WERI-Rb-1 (cell line): ENCODE data around the gene CFAP20DC.

Experiments
- DNase-seq: peaks from one replicate; pipeline ENCODE4 v3.0.0-alpha.2; 2020
- H3K27ac ChIP-seq: fragments of 250-450 bp; sonication (Bioruptor Pico); 2 replicates; pipeline ENCODE4 v1.5.1; 2020; ENCODE audit warnings: mild to moderate bottlenecking, moderate library complexity
- H3K27me3 ChIP-seq: fragments of 250-450 bp; sonication (Bioruptor Pico); 2 replicates; pipeline ENCODE4 v1.5.1; 2021; ENCODE audit warnings: mild to moderate bottlenecking, low read depth, moderate library complexity; ENCODE audit not compliant: insufficient read depth, severe bottlenecking
- H3K36me3 ChIP-seq: fragments of 250-450 bp; sonication (Bioruptor Pico); 2 replicates; pipeline ENCODE4 v1.5.1; 2020; ENCODE audit warnings: mild to moderate bottlenecking, moderate library complexity
- H3K4me3 ChIP-seq: 2 replicates; pipeline ENCODE4 v1.5.1; 2011; ENCODE audit warnings: low read depth, mild to moderate bottlenecking, control low read depth, low read length
- H3K9me3 ChIP-seq: fragments of 250-450 bp; sonication (Bioruptor Pico); 2 replicates; pipeline ENCODE4 v1.5.1; 2021; ENCODE audit warnings: mild to moderate bottlenecking, moderate library complexity; ENCODE audit not compliant: severe bottlenecking
- TF ChIP-seq, protein P1 (sequence below): IDR thresholded peaks from 2 replicates; pipeline ENCODE4 v1.5.1; 2011; ENCODE audit warnings: low read depth, mild to moderate bottlenecking, control low read depth, inconsistent platforms, low read length

Gene CFAP20DC

DNA sequence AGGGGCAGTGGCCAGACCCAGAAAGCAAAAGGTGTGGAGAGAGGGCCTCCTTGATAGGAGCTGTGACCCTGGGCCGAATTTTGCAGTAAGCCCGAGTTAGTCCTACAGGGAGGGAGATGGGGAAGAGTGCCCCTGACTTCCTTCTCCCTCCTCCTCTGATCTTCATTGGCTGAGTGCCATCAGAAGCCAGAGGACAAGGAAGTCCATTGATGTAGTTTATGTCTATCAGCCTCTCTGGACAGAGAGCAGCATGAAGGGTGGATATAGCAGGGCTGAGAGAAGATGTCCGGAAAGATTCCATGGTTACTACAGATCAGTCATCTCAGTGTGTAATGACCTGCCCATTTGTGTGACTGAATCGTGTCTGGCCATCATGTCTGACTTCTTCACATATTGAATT lies 280.8 kb downstream of the CFAP20DC start:
- Histone ChIP-seq H3K36me3 (no peaks in the 10 kb centered on the region), H3K9me3 (no peaks in the 10 kb centered on the region), H3K4me3 (no peak overlapping the region), H3K27ac (no peak overlapping the region), H3K27me3 (no peaks in the 10 kb centered on the region)
- DNase-seq, result no peak
- TF ChIP-seq, protein P1, sequence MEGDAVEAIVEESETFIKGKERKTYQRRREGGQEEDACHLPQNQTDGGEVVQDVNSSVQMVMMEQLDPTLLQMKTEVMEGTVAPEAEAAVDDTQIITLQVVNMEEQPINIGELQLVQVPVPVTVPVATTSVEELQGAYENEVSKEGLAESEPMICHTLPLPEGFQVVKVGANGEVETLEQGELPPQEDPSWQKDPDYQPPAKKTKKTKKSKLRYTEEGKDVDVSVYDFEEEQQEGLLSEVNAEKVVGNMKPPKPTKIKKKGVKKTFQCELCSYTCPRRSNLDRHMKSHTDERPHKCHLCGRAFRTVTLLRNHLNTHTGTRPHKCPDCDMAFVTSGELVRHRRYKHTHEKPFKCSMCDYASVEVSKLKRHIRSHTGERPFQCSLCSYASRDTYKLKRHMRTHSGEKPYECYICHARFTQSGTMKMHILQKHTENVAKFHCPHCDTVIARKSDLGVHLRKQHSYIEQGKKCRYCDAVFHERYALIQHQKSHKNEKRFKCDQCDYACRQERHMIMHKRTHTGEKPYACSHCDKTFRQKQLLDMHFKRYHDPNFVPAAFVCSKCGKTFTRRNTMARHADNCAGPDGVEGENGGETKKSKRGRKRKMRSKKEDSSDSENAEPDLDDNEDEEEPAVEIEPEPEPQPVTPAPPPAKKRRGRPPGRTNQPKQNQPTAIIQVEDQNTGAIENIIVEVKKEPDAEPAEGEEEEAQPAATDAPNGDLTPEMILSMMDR, result no peak

DNA sequence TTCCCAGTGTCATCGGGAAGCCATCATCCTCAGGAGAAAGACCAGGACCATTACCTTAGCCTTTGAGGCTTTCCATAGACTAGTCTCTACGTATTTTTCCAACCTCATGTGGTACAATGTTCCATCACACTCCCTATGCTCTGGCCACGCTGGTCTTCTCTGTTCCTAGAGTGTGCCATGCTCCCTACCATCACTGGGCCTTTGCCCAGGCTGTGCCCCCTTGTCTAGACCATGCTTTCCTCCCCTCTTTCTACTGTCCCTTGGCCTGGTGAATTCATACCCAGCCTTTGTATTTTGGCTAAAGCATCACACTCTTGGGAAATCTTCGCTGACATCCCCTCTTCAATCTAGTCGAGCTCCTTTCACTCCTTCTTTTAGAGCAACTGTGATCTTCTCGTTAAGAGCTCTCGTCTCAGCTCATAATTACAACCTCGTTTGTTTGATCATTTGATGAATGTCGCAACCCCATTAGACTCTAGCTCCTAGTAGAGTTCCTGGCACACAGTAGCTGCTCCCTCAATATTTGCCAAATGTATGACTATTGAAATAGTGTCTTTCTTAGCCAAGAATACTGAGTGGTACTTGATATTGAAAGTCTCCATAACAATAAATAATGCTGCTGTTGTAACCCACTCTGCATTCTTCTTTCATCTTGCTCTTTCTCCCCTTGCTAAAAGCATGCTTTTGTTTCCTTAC lies 283.1 kb downstream of the CFAP20DC start:
- Histone ChIP-seq H3K27ac (no peak overlapping the region), H3K27me3 (no peaks in the 10 kb centered on the region), H3K36me3 (no peaks in the 10 kb centered on the region), H3K4me3 (no peak overlapping the region), H3K9me3 (peaks cover 4% of the 10 kb centered on the region)
- no peak for DNase-seq
- TF ChIP-seq, protein P1, result no peak

GRCh38 chr3:58755150-58755549 lies 294.7 kb downstream of the CFAP20DC start:
- Histone ChIP-seq H3K36me3 (no peaks in the 10 kb centered on the region), H3K4me3 (no peak overlapping the region), H3K9me3 (no peaks in the 10 kb centered on the region), H3K27me3 (no peaks in the 10 kb centered on the region), H3K27ac (no peak overlapping the region)
- TF ChIP-seq, protein P1, result no peak
- DNase-seq, result no peak

DNA sequence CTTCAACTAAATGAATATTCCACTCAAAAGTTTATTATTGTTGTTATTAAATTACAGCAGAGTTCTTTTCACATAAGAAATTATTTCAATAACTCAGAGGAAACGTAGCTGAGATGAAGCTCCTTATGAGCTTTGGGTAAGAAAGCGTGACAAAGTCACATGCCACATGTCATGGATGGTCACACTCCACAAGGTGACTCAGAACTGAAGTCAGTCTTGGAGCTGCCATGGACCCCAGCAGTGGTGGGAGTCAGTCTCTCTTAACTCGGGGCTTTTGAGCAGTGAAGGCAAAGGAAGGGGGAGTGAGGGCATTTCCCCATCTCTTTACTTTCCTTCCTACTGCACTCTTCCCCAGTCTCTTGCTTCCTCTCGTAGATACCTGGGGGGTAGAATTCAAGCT lies 295.8 kb downstream of the CFAP20DC start:
- H3K9me3 ChIP-seq, result no peaks in the 10 kb centered on the region
- no peaks in the 10 kb centered on the region for H3K27me3 ChIP-seq
- peak; percentile 18 for DNase-seq
- no peak overlapping the region for H3K4me3 ChIP-seq
- H3K36me3 ChIP-seq, result no peaks in the 10 kb centered on the region
- TF ChIP-seq, protein P1, result no peak
- H3K27ac ChIP-seq, result no peak overlapping the region

GRCh38 chr3:58751882-58752567 lies 297.8 kb downstream of the CFAP20DC start:
- H3K27ac ChIP-seq, result no peak overlapping the region
- H3K4me3 ChIP-seq, result no peak overlapping the region
- no peak for DNase-seq
- H3K9me3 ChIP-seq, result no peaks in the 10 kb centered on the region
- no peaks in the 10 kb centered on the region for H3K27me3 ChIP-seq
- no peaks in the 10 kb centered on the region for H3K36me3 ChIP-seq
- TF ChIP-seq, protein P1, result no peak

- peak; percentile 53 for DNase-seq
- H3K4me3 ChIP-seq, result no peak overlapping the region
- no peaks in the 10 kb centered on the region for H3K9me3 ChIP-seq
- TF ChIP-seq, protein P1, result no peak
- H3K36me3 ChIP-seq, result no peaks in the 10 kb centered on the region
- H3K27me3 ChIP-seq, result no peaks in the 10 kb centered on the region
- H3K27ac ChIP-seq, result no peak overlapping the region
Measured at GRCh38 chr3:58751235-58751634, 298.6 kb downstream of the CFAP20DC start.
